MCF 10A (cell line): ENCODE measurements around the gene WDR5B. TPM values are rescaled to one million over a fixed set of nuclear protein-coding genes. Genes with fewer than 3 reads are reported as not detected.

Experiments used
- BruUV-seq: library from RNA; stranded (reverse); fragments of 400-500 nt; replicated peaks from 2 replicates; lab custom pipeline; 2021; lab: Mats Ljungman, UMichigan
- CTCF ChIA-PET: fragments of 300-600 bp; sonication (Branson Sonifier 250); formaldehyde crosslinking; extraction: SDS; loops from one replicate; lab custom pipeline; 2021; ENCODE audit warnings: antibody characterized with exemption, inconsistent platforms; lab: Yijun Ruan, JAX
- POLR2A ChIA-PET: fragments of 300-600, 350-650 bp; sonication (Branson Sonifier 250); formaldehyde crosslinking; extraction: SDS; loops from one replicate; lab custom pipeline; 2020; ENCODE audit warnings: antibody characterized with exemption, inconsistent platforms; lab: Yijun Ruan, JAX
- DNase-seq: peaks from one replicate; pipeline ENCODE4 v3.0.0-alpha.2; 2018; ENCODE audit not compliant: unreplicated experiment
- H3K27ac Mint-ChIP-seq: one replicate; pipeline ENCODE4 v1.8.0; 2022; ENCODE audit warnings: mild to moderate bottlenecking, low read depth, mixed read lengths; ENCODE audit not compliant: unreplicated experiment
- H3K27me3 Mint-ChIP-seq: one replicate; pipeline ENCODE4 v1.8.0; 2022; ENCODE audit warnings: mixed read lengths; ENCODE audit not compliant: insufficient read depth, unreplicated experiment
- H3K36me3 Mint-ChIP-seq: one replicate; pipeline ENCODE4 v1.8.0; 2022; ENCODE audit warnings: mild to moderate bottlenecking, moderate library complexity, mixed read lengths; ENCODE audit not compliant: insufficient read depth, unreplicated experiment
- H3K4me1 Mint-ChIP-seq: one replicate; pipeline ENCODE4 v1.8.0; 2022; ENCODE audit warnings: mixed read lengths; ENCODE audit not compliant: insufficient read depth, unreplicated experiment
- H3K4me3 Mint-ChIP-seq: one replicate; pipeline ENCODE4 v1.8.0; 2022; ENCODE audit warnings: mild to moderate bottlenecking, moderate library complexity, mixed read lengths; ENCODE audit not compliant: unreplicated experiment
- H3K9me3 Mint-ChIP-seq: one replicate; pipeline ENCODE4 v1.8.0; 2022; ENCODE audit warnings: mixed read lengths; ENCODE audit not compliant: unreplicated experiment
- CTCF ChIP-seq: fragments of 200-600 bp; IDR thresholded peaks from one replicate; pipeline ENCODE4 v1.8.0; 2022; ENCODE audit warnings: antibody characterized with exemption, mild to moderate bottlenecking; ENCODE audit not compliant: unreplicated experiment
- intact Hi-C: fragments of 100-400 bp; cut with micrococcal nuclease; formaldehyde crosslinking; loops from 2 replicates; pipeline ENCODE4 v1.14.1; 2022
- total RNA-seq: library from RNA; stranded (reverse); gene quantifications from 2 replicates; pipeline ENCODE4 v1.2.3, GENCODE V29; 2022

WDR5B gene
- total RNA-seq, 1 experiment from 2014 or later, result 10.0 TPM

- peaks cover 11% of the 10 kb centered on the region for H3K4me1 Mint-ChIP-seq
- POLR2A ChIA-PET, result interaction anchor here (2.3 kb wide), 1 partner anchor 9 kb away, joined by 10 read pairs; the partner anchor contains the start of gene WDR5B
- no peak for TF ChIP-seq CTCF
- DNase-seq, result no peak
- no TSS peak for BruUV-seq
- no peak overlapping the region for H3K4me3 Mint-ChIP-seq
- H3K36me3 Mint-ChIP-seq, result peaks cover 50% of the 10 kb centered on the region
- H3K27ac Mint-ChIP-seq, result no peak overlapping the region
- CTCF ChIA-PET, result interaction anchor here (0.6 kb wide), 1 partner anchor 933 kb away, joined by 3 read pairs; no protein-coding TSS in a partner anchor
- H3K9me3 Mint-ChIP-seq, result no peaks in the 10 kb centered on the region
- no peaks in the 10 kb centered on the region for H3K27me3 Mint-ChIP-seq
- intact Hi-C loops, result no loop called here
Measured at GRCh38 chr3:122406198-122406597, 9.7 kb downstream of the WDR5B start.

DNA sequence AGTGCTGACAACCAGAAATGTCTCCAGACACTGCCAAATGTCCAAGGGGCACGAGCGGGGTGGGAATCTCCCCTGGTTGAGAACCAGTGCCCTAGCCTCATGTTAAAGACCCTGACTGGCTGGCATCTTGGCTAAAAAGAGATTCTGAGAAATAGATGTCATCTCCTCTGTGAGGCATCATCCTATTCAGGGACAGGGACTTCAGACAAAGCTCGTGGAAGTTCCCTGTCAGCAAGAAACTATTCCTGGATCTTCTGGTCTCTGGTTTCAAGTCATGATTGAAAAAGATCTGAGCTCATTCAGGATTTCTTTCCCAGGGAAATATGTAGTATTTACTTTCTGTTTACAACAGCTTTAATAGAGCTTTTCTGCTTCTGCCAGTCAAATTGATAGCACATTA, 10.8 kb downstream of the WDR5B start:
- no peak for DNase-seq
- H3K27me3 Mint-ChIP-seq, result no peaks in the 10 kb centered on the region
- peaks cover 43% of the 10 kb centered on the region for H3K36me3 Mint-ChIP-seq
- no peak overlapping the region for H3K27ac Mint-ChIP-seq
- no peaks in the 10 kb centered on the region for H3K9me3 Mint-ChIP-seq
- CTCF ChIA-PET, result no interaction called here
- no peak for TF ChIP-seq CTCF
- no peak overlapping the region for H3K4me3 Mint-ChIP-seq
- intact Hi-C loops, result no loop called here
- POLR2A ChIA-PET, result interaction anchor here (0.7 to 2.3 kb wide), 3 partner anchors 9 to 36 kb away, joined by 3 to 10 read pairs (median 3); partner anchors contain the start of gene WDR5B
- no TSS peak for BruUV-seq
- H3K4me1 Mint-ChIP-seq, result peaks cover 6% of the 10 kb centered on the region

DNA sequence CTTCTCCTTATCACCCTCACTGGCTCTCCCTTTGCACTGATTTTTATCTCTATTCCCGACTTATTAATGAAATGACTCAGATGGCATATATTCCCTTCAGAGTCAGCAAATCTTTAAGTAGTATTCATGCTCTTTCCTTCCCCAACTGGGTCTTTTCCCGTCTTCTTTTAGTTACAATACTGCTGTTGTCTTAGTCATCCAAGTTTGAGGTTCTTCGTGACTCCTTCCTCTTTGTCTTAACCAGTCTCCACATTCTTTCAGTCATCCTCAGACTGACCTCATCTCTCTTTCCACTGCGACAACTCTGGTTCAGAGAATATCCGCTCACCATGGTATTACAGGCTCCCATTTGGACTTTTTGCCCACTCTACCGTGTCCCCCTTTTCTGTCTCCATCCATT, 12.4 kb downstream of the WDR5B start:
- H3K27me3 Mint-ChIP-seq, result no peaks in the 10 kb centered on the region
- H3K4me1 Mint-ChIP-seq, result peaks cover 6% of the 10 kb centered on the region
- BruUV-seq, result no TSS peak
- H3K27ac Mint-ChIP-seq, result no peak overlapping the region
- ChIA-PET POLR2A (interaction anchor here (0.7 to 1.0 kb wide), 2 partner anchors 13 to 1076 kb away, joined by 3 read pairs; partner anchors contain the start of gene WDR5B), CTCF (interaction anchor here (1.0 kb wide), 1 partner anchor 11 kb away, joined by 3 read pairs; no protein-coding TSS in a partner anchor)
- peaks cover 30% of the 10 kb centered on the region for H3K36me3 Mint-ChIP-seq
- H3K4me3 Mint-ChIP-seq, result no peak overlapping the region
- intact Hi-C loops, result no loop called here
- no peak for DNase-seq
- no peak for TF ChIP-seq CTCF
- no peaks in the 10 kb centered on the region for H3K9me3 Mint-ChIP-seq

DNA sequence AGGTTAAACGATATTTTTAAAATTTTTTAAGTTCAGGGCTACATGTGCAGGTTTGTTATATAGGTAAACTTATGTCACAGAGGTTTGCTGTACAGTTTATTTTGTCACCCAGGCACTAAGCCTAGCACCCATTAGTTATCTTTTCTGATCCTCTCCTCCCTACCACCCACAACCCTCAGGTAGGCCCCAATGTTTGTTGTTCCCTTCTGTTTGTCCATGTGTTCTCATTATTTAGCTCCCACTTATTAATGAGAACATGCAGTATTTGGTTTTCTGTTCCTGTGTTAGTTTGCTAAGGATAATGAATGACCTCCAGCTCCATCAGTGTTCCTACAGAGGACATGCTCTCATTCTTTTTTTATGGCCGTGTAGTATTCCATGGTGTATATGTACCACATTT, 16.9 kb downstream of the WDR5B start:
- peaks cover 7% of the 10 kb centered on the region for H3K36me3 Mint-ChIP-seq
- peaks cover 19% of the 10 kb centered on the region for H3K4me1 Mint-ChIP-seq
- H3K27me3 Mint-ChIP-seq, result no peaks in the 10 kb centered on the region
- H3K4me3 Mint-ChIP-seq, result no peak overlapping the region
- ChIA-PET POLR2A (no interaction called here), CTCF (interaction anchor here (0.7 kb wide), 2 partner anchors 91 to 862 kb away, joined by 3 read pairs; no protein-coding TSS in a partner anchor)
- no TSS peak for BruUV-seq
- no peaks in the 10 kb centered on the region for H3K9me3 Mint-ChIP-seq
- TF ChIP-seq CTCF, result no peak
- intact Hi-C loops, result no loop called here
- DNase-seq, result no peak
- H3K27ac Mint-ChIP-seq, result no peak overlapping the region
